ENCODE results near the gene C1orf216.

GRCh38 chr1:35683012-35683411 is 35.7 kb downstream of the C1orf216 start:
- TF ChIP-seq CTCF (IDR thresholded peaks at IDR 0.05; ENCODE audit: poor library complexity) (no peak), EZH2 (IDR thresholded peaks at IDR 0.05; ENCODE audit: borderline replicate concordance) (no peak), EZH2phosphoT487 (IDR thresholded peaks at IDR 0.05; ENCODE audit: low read depth, severe bottlenecking, unreplicated experiment) (no peak)

Data from hepatocyte (in vitro differentiated cells).